GM19193 (cell line): Measurements from ENCODE around the gene KLHL29.

Source experiments
- POLR2A ChIP-seq: IDR thresholded peaks from 4 replicates; pipeline ENCODE4 v1.6.1; 2011; ENCODE audit not compliant: insufficient read depth, insufficient read length; ENCODE audit errors: extremely low read depth

Gene KLHL29

DNA sequence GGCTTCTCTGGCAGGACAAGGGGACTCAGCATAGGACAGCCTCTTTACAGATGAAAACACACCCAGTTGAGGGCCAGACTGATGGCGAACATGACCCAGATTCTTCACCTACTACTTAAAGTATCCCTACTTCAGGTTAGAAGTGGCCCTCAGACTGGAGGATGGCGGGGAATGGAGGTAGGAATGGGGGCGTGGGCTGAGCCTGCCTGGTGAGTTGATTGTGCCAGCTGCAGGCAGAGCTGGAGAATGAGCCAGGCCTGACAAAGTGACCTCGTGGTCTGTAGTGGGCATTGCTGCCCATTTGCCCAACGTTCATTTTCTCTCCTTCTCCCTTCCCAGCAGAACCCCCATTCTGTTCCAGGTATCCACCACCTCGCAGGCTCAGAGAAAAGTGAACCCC lies 186.1 kb downstream of the KLHL29 start:
- no peak for TF ChIP-seq POLR2A

DNA sequence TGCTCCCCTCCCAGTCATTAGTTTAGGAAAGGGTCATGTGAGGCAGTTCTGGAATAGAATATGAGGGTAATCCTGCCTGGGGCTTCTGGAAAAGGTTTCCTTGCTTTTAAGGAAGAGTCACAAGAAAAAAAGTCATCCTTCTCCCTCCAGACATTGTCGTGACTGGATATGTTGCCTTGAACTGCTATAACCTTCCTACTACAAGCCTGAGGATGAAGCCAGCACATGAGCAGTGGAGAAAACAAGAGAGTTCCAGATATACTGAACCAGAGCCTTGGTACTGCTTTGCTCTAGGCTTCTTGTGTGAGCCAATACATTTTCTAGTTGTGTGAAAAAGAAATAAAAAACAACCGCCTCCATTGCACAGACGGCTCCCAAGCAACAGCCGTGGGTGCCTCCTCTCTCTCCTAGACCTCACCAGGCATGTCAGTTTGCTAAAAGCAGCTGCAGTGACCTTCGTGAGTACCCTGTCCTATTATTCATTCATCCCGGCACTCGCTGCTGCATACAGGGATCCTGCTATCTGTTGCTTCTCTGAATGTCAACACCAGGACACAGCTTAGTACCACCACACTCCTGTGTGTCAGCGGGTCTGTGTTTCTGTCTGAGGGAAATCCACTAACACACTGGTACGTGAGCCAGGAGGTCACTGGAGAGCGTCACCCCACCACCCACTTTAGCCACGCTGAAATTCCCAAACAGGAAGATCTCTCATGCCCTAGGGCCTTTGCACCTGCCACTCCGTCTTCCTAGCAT lies 186.7 kb downstream of the KLHL29 start:
- TF ChIP-seq POLR2A, result no peak

DNA sequence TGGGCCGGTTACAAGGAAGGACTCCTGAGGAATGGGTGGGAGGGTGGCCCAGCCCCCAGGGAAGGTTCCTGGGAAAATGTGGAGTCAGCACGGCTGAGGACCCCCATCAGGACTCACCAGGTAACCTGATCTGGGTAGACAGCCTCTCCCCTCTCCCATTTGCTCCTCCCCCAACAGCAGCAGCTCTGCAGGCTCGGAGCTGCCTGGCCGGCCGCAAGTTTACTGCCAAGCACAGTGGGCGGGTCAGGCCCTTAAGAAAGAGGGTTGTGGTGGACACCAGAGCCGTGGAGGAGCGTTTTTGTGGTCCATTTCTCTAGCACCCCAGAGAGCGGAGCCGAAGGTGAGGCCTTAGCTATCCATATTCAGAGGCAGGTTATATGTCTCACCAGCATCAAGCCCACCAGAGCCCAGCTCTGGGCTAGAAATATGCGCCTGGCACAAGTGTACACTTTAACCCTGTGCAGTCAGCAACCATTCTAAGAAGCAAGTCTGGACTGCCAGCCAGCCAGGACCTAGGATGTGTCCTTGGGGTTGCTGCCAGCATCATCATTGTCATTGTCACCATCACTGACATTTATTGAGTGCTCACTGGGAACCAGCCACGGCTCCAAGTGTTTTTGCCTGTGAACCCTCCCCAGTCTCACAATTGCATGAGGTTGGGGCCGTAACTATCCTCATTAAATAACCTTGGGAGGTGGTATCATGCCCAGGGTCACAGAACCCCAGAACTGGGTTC lies 190.1 kb downstream of the KLHL29 start:
- TF ChIP-seq POLR2A, result no peak

DNA sequence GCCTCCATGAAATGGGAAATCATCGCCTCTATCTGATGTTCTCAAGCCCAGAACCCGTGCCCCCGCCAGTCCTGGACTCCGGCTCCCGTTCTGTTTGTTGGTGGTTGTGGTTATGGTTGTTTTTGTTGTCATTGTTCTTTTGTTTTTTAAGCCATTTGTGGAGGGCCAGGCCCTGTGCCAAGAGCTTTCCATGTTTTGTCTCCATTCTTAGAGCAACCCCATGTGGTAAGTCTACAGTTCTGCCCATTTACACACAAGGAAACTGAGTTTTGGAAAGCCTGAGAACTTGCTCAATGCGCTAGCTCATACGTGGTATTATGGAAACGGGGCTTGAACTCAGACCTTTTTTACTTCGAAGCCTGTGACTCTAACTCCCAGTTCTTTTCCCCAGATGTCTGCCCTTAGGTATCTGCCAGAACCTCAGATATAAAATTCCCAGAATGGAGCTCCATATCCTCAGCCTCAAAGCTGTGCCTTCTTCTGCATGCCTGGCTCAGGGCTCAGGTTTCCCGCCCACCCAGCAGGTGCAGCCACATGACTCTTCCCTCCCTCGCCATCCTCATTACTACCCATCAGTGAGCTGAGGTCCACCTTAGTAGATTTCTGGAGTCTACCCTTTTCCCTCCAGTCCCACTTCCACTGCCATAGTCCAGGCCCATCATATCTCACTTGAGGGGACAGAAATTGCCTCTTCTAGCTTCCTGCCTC lies 194.1 kb downstream of the KLHL29 start:
- no peak for TF ChIP-seq POLR2A

DNA sequence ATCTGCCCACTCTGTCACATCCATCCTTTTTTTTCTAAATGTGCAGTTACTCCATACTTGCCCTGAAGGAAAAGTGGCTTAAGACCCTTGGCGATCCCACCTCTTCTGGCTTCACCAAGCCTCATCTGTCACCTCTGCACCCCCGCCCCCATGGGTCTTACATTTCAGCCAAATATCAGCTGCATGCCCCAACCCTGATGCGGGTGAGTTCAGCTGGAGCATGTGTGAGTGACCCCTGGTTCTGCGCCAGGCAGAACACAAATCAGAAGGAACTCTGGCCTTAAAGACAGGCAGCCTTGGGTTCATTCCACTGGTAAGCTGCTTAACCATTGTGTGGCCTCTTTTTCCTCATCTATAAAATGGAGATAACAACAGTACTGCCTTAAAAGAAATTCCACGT lies 194.7 kb downstream of the KLHL29 start:
- no peak for TF ChIP-seq POLR2A

DNA sequence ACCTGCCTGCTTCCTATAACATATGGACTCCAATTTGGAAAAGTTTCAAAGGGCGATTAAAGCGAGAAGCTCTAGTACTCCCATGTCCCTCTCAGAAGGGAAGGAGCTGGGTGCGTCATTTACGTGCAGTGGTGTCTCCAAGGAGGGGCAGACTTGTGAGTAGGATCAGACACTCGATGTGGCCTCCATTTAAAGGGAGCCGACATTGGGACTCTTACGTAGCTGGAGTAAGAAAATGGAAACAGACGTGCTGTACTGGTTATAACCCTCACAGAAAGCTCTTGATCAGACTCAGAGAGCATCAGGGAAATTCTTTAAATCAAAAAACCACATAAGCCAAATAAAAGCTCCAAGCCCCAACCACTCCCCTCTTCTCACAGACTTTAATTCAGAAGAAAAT lies 198.5 kb downstream of the KLHL29 start:
- TF ChIP-seq POLR2A, result no peak

DNA sequence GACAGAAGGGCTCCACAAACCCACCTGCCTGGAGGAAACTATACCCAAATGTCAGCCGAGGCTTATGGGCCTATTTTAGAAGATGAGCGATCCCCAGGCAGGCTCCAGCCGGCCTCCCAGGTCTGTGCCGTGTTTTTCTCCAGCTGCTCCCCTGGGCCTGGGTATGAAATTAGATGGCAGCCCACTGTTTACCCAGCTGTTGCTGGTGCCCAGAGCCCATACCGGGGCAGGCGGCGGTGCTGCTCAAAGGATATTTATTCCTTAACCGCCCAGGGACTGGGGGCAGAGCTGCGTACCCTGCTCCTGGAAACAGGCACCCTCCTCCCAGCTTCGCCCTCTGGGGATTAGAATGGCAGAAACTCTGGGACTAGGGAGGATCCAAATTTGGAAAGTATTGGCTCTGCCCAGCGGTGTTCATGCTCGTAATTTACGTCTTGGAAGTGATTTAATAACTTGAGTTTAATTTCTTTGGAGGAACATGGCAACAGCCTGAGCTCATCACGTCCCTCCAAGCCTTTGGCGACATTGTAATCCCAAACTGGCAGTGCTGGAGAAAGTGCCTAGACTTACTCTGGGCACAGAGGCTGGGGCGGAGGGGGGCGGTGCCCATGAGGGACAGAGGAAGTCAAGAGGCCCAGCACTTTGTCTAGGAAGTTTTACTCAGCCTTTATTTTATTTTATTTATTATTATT lies 199.2 kb downstream of the KLHL29 start:
- TF ChIP-seq POLR2A, result no peak

DNA sequence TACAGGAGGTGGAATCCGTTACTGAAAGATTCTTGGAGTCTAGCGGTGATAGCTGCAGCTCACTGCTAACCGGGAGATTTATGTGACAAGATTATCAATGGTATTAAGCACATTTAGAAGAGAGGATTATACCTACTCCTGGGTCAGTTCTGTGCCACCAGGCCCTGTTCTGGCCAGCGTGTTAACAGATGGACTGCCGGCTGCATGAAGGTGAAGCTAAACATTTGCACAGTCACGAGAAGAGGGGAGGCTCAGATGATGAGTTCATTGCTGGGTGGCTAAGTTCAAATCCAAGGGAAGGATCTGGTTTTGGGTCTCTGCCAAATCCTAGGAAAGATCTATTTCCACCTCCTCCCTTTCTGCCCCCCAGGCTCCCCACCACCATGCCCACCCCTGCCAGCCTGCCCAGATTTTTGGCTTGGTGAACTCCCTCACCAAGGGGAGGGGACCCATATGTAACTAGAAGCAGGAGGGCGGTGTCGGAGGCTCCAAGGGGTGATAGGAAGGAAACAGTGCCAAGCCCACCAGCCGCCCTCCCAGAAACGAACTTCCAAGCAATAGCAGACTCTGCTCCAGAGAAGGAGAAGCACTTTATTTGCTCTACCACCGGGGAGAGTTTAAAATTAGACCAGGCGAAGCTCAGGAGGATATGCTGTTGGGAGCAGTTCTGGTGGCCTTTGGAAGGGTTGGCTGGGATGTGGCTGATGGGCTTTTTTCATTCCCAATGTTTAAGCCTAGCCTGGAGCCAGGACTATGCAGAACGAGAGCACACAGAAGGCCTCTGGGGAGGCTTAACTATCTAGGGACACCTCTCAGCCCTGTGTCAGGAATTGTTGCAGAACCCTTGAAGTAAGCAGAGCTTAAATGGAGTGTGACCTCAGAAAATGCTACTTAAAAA lies 200.5 kb downstream of the KLHL29 start:
- no peak for TF ChIP-seq POLR2A

DNA sequence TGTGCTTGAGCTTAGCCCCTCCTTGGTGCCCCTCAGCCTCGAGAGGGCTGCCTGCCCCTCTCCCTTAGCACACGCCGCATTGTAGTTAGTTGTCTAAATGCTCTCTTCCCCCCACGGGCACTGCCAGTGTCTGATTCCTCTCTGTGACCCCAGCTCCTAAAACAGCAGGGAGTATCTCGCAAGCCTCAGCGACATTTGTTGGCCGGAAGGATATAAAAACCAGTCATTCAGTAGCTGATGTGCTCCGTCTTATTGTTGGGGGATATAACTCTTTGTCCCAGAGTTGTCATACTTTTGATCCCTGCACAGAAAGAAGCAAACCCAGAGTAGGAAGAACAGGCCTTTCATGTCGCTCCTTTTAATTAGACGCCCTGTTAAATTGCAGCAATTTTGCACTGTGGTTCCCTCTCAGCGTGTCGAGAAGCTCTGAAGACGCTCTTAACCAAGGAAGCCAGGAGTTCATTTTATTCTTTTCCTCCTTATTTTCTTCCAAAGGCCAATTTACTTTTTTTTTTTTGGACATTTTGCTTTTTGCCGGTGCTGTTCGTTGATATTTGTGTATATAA lies 201.8 kb downstream of the KLHL29 start:
- TF ChIP-seq POLR2A, result no peak

DNA sequence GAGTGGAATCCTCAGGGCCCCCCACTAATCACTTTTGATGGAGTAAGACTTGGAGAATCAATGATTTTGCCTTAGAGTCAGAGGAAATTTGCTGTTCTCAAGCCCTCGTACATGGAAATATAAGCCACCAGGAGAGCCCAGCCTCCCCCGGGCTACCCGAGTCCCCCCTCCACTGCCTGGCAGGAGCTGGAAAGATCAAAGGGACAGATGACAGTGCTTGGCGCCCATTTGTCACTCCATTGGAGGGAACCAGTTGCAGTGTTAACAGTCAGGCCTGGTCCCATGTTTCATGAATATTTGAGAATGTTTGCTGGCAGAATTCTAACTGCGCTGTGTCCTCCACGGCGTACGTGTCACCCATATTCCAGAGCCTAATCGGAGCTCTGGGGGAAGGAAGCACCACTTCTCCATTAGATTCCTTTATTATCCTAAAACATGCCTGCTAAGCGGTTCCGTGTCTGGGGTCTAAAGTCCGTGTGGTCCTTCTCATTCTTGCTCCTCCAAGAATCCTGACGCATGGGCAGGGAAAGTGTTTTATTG lies 202.4 kb downstream of the KLHL29 start:
- TF ChIP-seq POLR2A, result no peak

DNA sequence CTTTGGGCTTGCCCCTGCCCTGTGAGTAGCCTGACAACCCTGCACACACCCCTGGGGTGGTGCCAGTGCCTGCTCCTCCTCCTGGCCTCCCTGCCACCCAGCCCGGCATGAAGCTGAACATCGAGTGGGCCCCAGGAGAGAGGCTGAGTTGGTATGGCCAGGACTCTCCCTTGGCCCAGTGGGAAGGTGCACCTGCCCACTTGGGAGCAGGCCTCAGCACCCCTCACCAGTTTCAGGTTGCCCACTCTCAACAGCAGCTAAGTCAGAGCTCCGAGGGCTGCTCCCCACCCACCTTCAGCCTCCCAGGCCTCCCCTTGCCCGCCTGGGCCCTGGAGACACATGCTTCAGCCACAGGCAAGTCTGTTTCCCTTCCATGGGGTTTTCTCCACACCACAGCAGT lies 203.1 kb downstream of the KLHL29 start:
- TF ChIP-seq POLR2A, result no peak

DNA sequence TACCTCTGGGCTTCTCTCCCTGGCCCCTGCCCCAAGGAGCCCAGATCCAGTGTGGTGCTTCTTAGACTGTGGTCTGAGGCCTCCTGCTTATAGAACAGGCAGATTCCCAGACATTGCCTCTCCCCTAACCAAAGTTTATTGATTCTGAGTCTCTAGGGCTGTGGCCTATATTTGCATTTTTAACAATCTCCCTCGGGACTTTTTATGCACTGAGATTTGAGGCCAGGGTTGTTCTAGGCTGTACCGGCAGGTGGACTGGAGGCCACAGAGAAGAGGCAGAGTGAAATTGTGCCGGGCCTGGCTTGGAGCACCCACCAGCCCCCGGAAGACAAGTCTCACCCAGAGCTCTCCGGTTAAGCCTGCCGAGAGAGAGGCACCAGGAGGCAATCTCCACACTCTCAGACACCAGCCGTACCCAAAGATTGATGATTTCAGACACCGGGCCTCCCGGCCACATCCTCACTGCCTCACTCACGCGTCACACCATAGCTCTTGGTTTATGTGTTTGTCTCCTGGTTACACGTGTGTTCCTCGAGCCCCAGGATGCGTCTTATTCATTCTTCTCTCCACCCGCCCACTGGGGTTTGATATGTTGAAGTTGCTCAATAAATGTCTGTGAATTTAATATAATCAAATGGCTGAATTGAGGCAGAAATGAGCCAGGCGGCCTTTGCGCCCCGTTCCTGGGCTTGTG lies 203.7 kb downstream of the KLHL29 start:
- no peak for TF ChIP-seq POLR2A

DNA sequence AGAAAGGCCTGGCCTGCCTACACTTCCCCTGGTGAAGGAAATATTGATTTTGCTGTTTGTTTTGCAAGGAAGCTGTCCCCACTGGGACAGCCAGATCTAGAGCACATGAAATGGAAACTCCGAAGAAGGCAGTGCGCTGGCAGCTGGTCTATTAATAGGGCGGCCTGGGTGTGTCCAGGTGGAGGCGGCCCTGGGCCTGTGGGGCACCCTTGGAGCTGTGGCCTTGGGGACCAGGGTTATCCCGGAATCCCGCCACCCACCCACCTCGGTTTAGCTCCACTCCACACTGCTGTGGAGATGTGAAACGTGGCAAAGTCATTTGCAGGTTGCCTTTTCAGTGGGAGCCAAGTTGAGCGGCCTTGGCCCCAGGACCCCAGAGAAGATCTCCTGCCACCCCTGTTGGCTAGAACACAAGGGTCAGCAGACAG lies 204.3 kb downstream of the KLHL29 start:
- no peak for TF ChIP-seq POLR2A
